TTC549 (cell line): ENCODE data around the gene NT5C3A.

Experiments used
- FAIRE-seq: peaks from 2 replicates; lab custom pipeline; 2012; peaks lifted over from hg19 to GRCh38; lab: Jason Lieb, UNC

The NT5C3A gene

GRCh38 chr7:33075818-33076518 lies 13.4 kb upstream of the NT5C3A start:
- FAIRE-seq = no peak

GRCh38 chr7:33073243-33073642 lies 10.7 kb upstream of the NT5C3A start:
- FAIRE-seq = no peak

GRCh38 chr7:33072471-33072870 lies 9.9 kb upstream of the NT5C3A start:
- no peak for FAIRE-seq

- FAIRE-seq = no peak
Measured at GRCh38 chr7:33070831-33071230, 8.3 kb upstream of the NT5C3A start.

- no peak for FAIRE-seq
Measured at GRCh38 chr7:33070277-33070676, 7.7 kb upstream of the NT5C3A start.

GRCh38 chr7:33067921-33068320 lies 5.3 kb upstream of the NT5C3A start:
- FAIRE-seq = no peak

GRCh38 chr7:33066771-33067170 lies 4.2 kb upstream of the NT5C3A start:
- no peak for FAIRE-seq

GRCh38 chr7:33065981-33066380 lies 3.4 kb upstream of the NT5C3A start:
- no peak for FAIRE-seq

GRCh38 chr7:33062782-33063443 lies 337 bp upstream of the NT5C3A start:
- FAIRE-seq = no peak

GRCh38 chr7:33061282-33061937 lies 1.2 kb downstream of the NT5C3A start:
- FAIRE-seq = no peak

- FAIRE-seq = no peak
Measured at GRCh38 chr7:33059635-33060034, 2.9 kb downstream of the NT5C3A start.

GRCh38 chr7:33055158-33055557 lies 7.4 kb downstream of the NT5C3A start:
- no peak for FAIRE-seq

GRCh38 chr7:33054261-33054964 lies 8.2 kb downstream of the NT5C3A start:
- no peak for FAIRE-seq

- no peak for FAIRE-seq
Measured at GRCh38 chr7:33053721-33054120, 8.9 kb downstream of the NT5C3A start.

- FAIRE-seq = peak; percentile 60
Measured at GRCh38 chr7:33050535-33051318, 11.8 kb downstream of the NT5C3A start.

GRCh38 chr7:33048704-33049103 lies 13.9 kb downstream of the NT5C3A start:
- no peak for FAIRE-seq

- no peak for FAIRE-seq
Measured at GRCh38 chr7:33048257-33048656, 14.3 kb downstream of the NT5C3A start.

GRCh38 chr7:33044986-33045385 lies 17.6 kb downstream of the NT5C3A start:
- FAIRE-seq = no peak

- no peak for FAIRE-seq
Measured at GRCh38 chr7:33044401-33044718, 18.2 kb downstream of the NT5C3A start.

- no peak for FAIRE-seq
Measured at GRCh38 chr7:33043501-33044400, 18.8 kb downstream of the NT5C3A start.
